ENCODE measurements around the gene ARSB.

DNA sequence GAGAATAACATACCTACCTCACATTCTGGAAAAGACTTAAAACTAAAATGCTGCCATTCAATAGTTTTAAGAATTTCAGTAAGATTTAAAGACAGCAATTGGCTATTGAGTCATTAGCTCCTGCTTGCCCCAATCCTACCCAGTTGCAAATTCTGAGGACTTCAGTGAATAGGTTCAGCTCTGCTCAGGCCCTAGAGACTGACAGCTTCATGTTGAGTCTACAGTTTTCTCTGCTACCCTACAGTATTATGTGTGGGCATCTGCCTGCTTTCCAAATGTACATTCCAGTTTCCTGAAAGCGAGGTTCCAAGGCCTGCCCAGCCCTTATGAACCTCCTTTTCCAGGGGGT lies 61.5 kb downstream of the ARSB start:
- TF ChIP-seq, protein P1, sequence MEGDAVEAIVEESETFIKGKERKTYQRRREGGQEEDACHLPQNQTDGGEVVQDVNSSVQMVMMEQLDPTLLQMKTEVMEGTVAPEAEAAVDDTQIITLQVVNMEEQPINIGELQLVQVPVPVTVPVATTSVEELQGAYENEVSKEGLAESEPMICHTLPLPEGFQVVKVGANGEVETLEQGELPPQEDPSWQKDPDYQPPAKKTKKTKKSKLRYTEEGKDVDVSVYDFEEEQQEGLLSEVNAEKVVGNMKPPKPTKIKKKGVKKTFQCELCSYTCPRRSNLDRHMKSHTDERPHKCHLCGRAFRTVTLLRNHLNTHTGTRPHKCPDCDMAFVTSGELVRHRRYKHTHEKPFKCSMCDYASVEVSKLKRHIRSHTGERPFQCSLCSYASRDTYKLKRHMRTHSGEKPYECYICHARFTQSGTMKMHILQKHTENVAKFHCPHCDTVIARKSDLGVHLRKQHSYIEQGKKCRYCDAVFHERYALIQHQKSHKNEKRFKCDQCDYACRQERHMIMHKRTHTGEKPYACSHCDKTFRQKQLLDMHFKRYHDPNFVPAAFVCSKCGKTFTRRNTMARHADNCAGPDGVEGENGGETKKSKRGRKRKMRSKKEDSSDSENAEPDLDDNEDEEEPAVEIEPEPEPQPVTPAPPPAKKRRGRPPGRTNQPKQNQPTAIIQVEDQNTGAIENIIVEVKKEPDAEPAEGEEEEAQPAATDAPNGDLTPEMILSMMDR (IDR thresholded peaks at IDR 0.05), result no peak
- TF ChIP-seq POLR2A (IDR thresholded peaks at IDR 0.05), result no peak

Measured in breast epithelium (tissue), 3 donors.